HG02571 (cell line): ENCODE data around the gene FKBP4.

Experiments used
- ATAC-seq: cut with Tn5 transposase; IDR thresholded peaks from one replicate; pipeline ENCODE4 v1.9.1; 2021; ENCODE audit warnings: mild to moderate bottlenecking, moderate library complexity; ENCODE audit not compliant: unreplicated experiment

Gene FKBP4

GRCh38 chr12:2842948-2843347 is 48.2 kb downstream of the FKBP4 start:
- ATAC-seq: no peak

GRCh38 chr12:2844786-2845185 is 50.0 kb downstream of the FKBP4 start:
- ATAC-seq: no peak

- no peak for ATAC-seq
Measured at GRCh38 chr12:2845280-2845679, 50.5 kb downstream of the FKBP4 start.

GRCh38 chr12:2851931-2852330 is 57.2 kb downstream of the FKBP4 start:
- ATAC-seq: no peak

GRCh38 chr12:2853626-2854025 is 58.9 kb downstream of the FKBP4 start:
- ATAC-seq: no peak
